PC-3 (cell line): ENCODE results near the gene TSGA10. TPM values are rescaled to one million over a fixed set of nuclear protein-coding genes. Genes with fewer than 3 reads are reported as not detected.
"Not testable (repeated sequence)": the region's sequence is repeated elsewhere in the genome, so short reads cannot be mapped to it uniquely, and the experiment has no call there.

Experiments
- ATAC-seq: fragments of 200-7000 bp; cut with Tn5 transposase; 2 replicates; pipeline ENCODE4 v1.9.1; 2020; ENCODE audit warnings: mild to moderate bottlenecking, moderate library complexity
- BruUV-seq: library from RNA; stranded (reverse); fragments of 400-500 nt; replicated peaks from 2 replicates; lab custom pipeline; 2021; lab: Mats Ljungman, UMichigan
- CTCF ChIA-PET: fragments of 300-600 bp; sonication (Branson Sonifier 250); formaldehyde crosslinking; loops from one replicate; lab custom pipeline; 2022; ENCODE audit warnings: antibody characterized with exemption; lab: Charles Lee
- POLR2A ChIA-PET: fragments of 300-600 bp; sonication (Branson Sonifier 250); formaldehyde crosslinking; loops from one replicate; lab custom pipeline; 2022; ENCODE audit warnings: antibody characterized with exemption; ENCODE audit not compliant: unreplicated experiment; lab: Charles Lee
- DNase-seq: peaks from one replicate; pipeline ENCODE4 v3.0.0-alpha.2; 2015
- H2AFZ ChIP-seq: fragments of 300-600 bp; sonication (generic); 2 replicates; pipeline ENCODE4 v1.6.0; 2016; ENCODE audit warnings: antibody characterized with exemption, low read length
- H3F3A ChIP-seq: fragments of 300-600 bp; sonication (generic); one replicate; pipeline ENCODE4 v1.6.0; 2017; ENCODE audit warnings: antibody characterized with exemption, low read length, control low read depth, mild to moderate bottlenecking; ENCODE audit not compliant: unreplicated experiment
- H3K27ac ChIP-seq: fragments of 300-600 bp; sonication (generic); 2 replicates; pipeline ENCODE4 v1.5.1; 2016; ENCODE audit warnings: mild to moderate bottlenecking, low read length
- H3K27me3 ChIP-seq: fragments of 300-600 bp; sonication (generic); 2 replicates; pipeline ENCODE4 v1.6.1; 2016; ENCODE audit warnings: low read length, mixed read lengths
- H3K36me3 ChIP-seq: fragments of 300-600 bp; sonication (generic); 2 replicates; pipeline ENCODE4 v1.6.1; 2016; ENCODE audit warnings: low read depth, mixed run types, low read length, mixed read lengths
- H3K4me1 ChIP-seq: fragments of 300-600 bp; sonication (generic); 2 replicates; pipeline ENCODE4 v1.5.1; 2016; ENCODE audit warnings: low read length; ENCODE audit not compliant: insufficient read depth
- H3K4me2 ChIP-seq: fragments of 300-600 bp; sonication (generic); 2 replicates; pipeline ENCODE4 v1.6.0; 2016; ENCODE audit warnings: low read length
- H3K4me3 ChIP-seq: fragments of 300-600 bp; sonication (generic); 2 replicates; pipeline ENCODE4 v1.5.1; 2016; ENCODE audit warnings: mild to moderate bottlenecking, low read length, mixed read lengths
- H3K79me2 ChIP-seq: fragments of 300-600 bp; sonication (generic); 2 replicates; pipeline ENCODE4 v1.6.1; 2017; ENCODE audit warnings: low read length, mixed read lengths
- H3K9ac ChIP-seq: fragments of 300-600 bp; sonication (generic); 2 replicates; pipeline ENCODE4 v1.6.0; 2016; ENCODE audit warnings: mild to moderate bottlenecking, low read length
- H3K9me2 ChIP-seq: fragments of 300-600 bp; sonication (generic); replicated peaks from 2 replicates; pipeline ENCODE4 v1.6.1; 2016; ENCODE audit warnings: mixed run types, low read length, mixed read lengths
- H3K9me3 ChIP-seq: fragments of 300-600 bp; sonication (generic); 2 replicates; pipeline ENCODE4 v1.6.1; 2016; ENCODE audit warnings: low read length, mixed read lengths
- H4K20me1 ChIP-seq: fragments of 300-600 bp; sonication (generic); 2 replicates; pipeline ENCODE4 v1.6.1; 2016; ENCODE audit warnings: low read length, mixed read lengths
- CTCF ChIP-seq: fragments of 300-600 bp; sonication (generic); conservative IDR thresholded peaks from 2 replicates; pipeline ENCODE4 v1.5.1; 2017; ENCODE audit warnings: antibody characterized with exemption, low read depth, mild to moderate bottlenecking, low read length
- EZH2 ChIP-seq: fragments of 300-600 bp; sonication (generic); IDR thresholded peaks from one replicate; pipeline ENCODE4 v1.6.1; 2017; ENCODE audit warnings: antibody characterized with exemption, mild to moderate bottlenecking, low read length; ENCODE audit not compliant: unreplicated experiment
- EZH2phosphoT487 ChIP-seq: fragments of 300-600 bp; sonication (generic); IDR thresholded peaks from 2 replicates; pipeline ENCODE4 v1.6.1; 2018; ENCODE audit warnings: mild to moderate bottlenecking, antibody characterized with exemption, low read length, borderline replicate concordance
- intact Hi-C: fragments of 100-400 bp; cut with micrococcal nuclease; formaldehyde crosslinking; loops from 2 replicates; pipeline ENCODE4 v1.9.0; 2023
- total RNA-seq: library from RNA; depleted of rRNA; stranded (reverse); fragments of >200 nt; gene quantifications from 2 replicates; pipeline ENCODE4 v1.2.3, GENCODE V29; 2014

Gene TSGA10
- total RNA-seq, 1 experiment from 2014 or later = 8.9 TPM

- Histone ChIP-seq H3K4me2 (no peak overlapping the region), H3K36me3 (peaks cover 24% of the 10 kb centered on the region), H3K27ac (no peak overlapping the region), H2AFZ (no peak overlapping the region), H3K27me3 (no peaks in the 10 kb centered on the region), H3F3A (no peaks in the 10 kb centered on the region), H3K9ac (no peak overlapping the region), H3K4me3 (no peak overlapping the region), H3K4me1 (no peaks in the 10 kb centered on the region), H3K79me2 (no peaks in the 10 kb centered on the region), H4K20me1 (no peaks in the 10 kb centered on the region), H3K9me2 (no peaks in the 10 kb centered on the region), H3K9me3 (0 out of 2 replicates have a peak, but pooled peaks cover 4% of the 10 kb centered on the region)
- BruUV-seq = no TSS peak
- CTCF ChIA-PET = no interaction called here
- TF ChIP-seq EZH2 (no peak), CTCF (no peak), EZH2phosphoT487 (no peak)
- intact Hi-C loops = no loop called here
- POLR2A ChIA-PET = no interaction called here
- ATAC-seq (no peak), DNase-seq (no peak)
Measured at GRCh38 chr2:99200076-99200800, 45.5 kb upstream of the TSGA10 start.

GRCh38 chr2:99198103-99198841 lies 43.5 kb upstream of the TSGA10 start:
- Histone ChIP-seq H2AFZ (no peak overlapping the region), H3K36me3 (peaks cover 29% of the 10 kb centered on the region), H3K4me1 (no peaks in the 10 kb centered on the region), H3K9me2 (no peaks in the 10 kb centered on the region), H3K4me2 (no peak overlapping the region), H3K9me3 (no peaks in the 10 kb centered on the region), H3K27ac (no peak overlapping the region), H4K20me1 (no peaks in the 10 kb centered on the region), H3K4me3 (no peak overlapping the region), H3K79me2 (no peaks in the 10 kb centered on the region), H3F3A (no peaks in the 10 kb centered on the region), H3K27me3 (no peaks in the 10 kb centered on the region), H3K9ac (no peak overlapping the region)
- ChIA-PET CTCF (no interaction called here), POLR2A (interaction anchor here (0.6 kb wide), 1 partner anchor 164 kb away, joined by 6 read pairs; no protein-coding TSS in a partner anchor)
- intact Hi-C loops = no loop called here
- BruUV-seq = no TSS peak
- no peak for TF ChIP-seq EZH2phosphoT487
- no peak for TF ChIP-seq EZH2
- TF ChIP-seq CTCF = no peak; the same call in 1 of the 2 replicates
- peak; percentile 53 for ATAC-seq
- peak; percentile 28 for DNase-seq

GRCh38 chr2:99192364-99192763 lies 37.6 kb upstream of the TSGA10 start:
- H3K9me3 ChIP-seq, H3K9me2 ChIP-seq, H3F3A ChIP-seq, H3K4me3 ChIP-seq, H3K4me2 ChIP-seq, H2AFZ ChIP-seq, POLR2A ChIA-PET, BruUV-seq, H4K20me1 ChIP-seq, H3K4me1 ChIP-seq, ATAC-seq, DNase-seq, H3K27me3 ChIP-seq, CTCF ChIA-PET, H3K27ac ChIP-seq, H3K9ac ChIP-seq, intact Hi-C loops: not testable (repeated sequence)
- H3K36me3 ChIP-seq = peaks cover 49% of the 10 kb centered on the region
- peaks cover 19% of the 10 kb centered on the region for H3K79me2 ChIP-seq
